Measurements from ENCODE around the gene ZDHHC19. TPM values are rescaled to one million over a fixed set of nuclear protein-coding genes. Genes with fewer than 3 reads are reported as not detected.

The ZDHHC19 gene
- total and polyA plus RNA-seq, 2 donors from 2014 or later: 0.57 to 0.92 TPM

DNA sequence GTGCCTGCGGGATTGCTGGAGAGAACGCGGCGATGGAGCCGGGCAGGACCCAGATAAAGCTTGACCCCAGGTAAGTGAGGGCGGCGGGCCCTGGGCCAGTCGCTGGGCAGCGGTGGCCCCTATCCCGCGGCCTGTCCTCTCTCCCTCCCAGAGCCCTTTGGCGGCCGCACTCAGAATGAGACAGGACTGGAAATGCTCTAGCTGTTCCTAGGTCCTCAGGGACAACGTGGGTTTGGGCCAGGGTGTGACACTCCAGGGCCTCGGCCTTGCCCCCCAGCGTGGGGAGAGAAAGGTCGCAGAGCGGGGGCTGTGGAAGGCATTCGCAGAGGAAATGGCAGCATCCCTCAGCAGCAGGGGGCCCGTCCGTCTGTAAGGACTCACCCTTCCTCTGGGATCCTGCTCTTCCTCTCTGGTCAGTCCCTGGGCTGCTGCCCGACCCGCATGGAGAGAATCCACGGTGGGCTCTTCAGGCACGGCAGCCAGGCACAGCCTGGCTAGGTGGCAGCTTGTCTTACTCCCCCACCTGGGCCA lies 5.5 kb upstream of the ZDHHC19 start:
- no peaks in the 10 kb centered on the region for H3K36me3 ChIP-seq (ENCODE audit: control insufficient read depth in 2 of 3, insufficient read depth in 3 of 3, low read length in 3 of 3)
- TF ChIP-seq, protein P1, sequence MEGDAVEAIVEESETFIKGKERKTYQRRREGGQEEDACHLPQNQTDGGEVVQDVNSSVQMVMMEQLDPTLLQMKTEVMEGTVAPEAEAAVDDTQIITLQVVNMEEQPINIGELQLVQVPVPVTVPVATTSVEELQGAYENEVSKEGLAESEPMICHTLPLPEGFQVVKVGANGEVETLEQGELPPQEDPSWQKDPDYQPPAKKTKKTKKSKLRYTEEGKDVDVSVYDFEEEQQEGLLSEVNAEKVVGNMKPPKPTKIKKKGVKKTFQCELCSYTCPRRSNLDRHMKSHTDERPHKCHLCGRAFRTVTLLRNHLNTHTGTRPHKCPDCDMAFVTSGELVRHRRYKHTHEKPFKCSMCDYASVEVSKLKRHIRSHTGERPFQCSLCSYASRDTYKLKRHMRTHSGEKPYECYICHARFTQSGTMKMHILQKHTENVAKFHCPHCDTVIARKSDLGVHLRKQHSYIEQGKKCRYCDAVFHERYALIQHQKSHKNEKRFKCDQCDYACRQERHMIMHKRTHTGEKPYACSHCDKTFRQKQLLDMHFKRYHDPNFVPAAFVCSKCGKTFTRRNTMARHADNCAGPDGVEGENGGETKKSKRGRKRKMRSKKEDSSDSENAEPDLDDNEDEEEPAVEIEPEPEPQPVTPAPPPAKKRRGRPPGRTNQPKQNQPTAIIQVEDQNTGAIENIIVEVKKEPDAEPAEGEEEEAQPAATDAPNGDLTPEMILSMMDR (IDR thresholded peaks at IDR 0.05; ENCODE audit: borderline replicate concordance, extremely low read depth, insufficient read depth): no peak
- H3K27ac ChIP-seq (ENCODE audit: low read depth in 2 of 2, low read length in 2 of 2): no peak overlapping the region
- no peaks in the 10 kb centered on the region for H3K27me3 ChIP-seq (ENCODE audit: control insufficient read depth, insufficient read depth, low read length)
- peak overlapping the region in 1 of 3 donors; percentile 46 for H3K9ac ChIP-seq (ENCODE audit: low read length in 3 of 3)
- no peak for FAIRE-seq
- H3K4me3 ChIP-seq (ENCODE audit: low read length in 3 of 3): peak overlapping the region in 1 of 3 donors; percentile 53
- peaks cover 0 to 3% (median 2%) of the 10 kb centered on the region in 3 donors for H3K4me1 ChIP-seq (ENCODE audit: control insufficient read depth in 2 of 3, insufficient read depth in 2 of 3, low read depth in 1 of 3, low read length in 3 of 3)
- intact Hi-C loops (cut with DNase I): no loop called here
- H3K9me3 ChIP-seq (ENCODE audit: control insufficient read depth in 2 of 3, insufficient read depth in 1 of 3, low read length in 3 of 3): no peaks in the 10 kb centered on the region
- DNase-seq: no peak

GRCh38 chr3:196216089-196216564 lies 4.9 kb upstream of the ZDHHC19 start, which contains the start of gene SLC51A:
TSS of gene SLC51A (plus strand) at chr3:196216534. CDS start at chr3:196216713, 179 bp downstream.
- Histone ChIP-seq H3K27ac (ENCODE audit: low read depth in 2 of 2, low read length in 2 of 2) (no peak within 1 kb of the TSS), H3K4me3 (ENCODE audit: low read length in 3 of 3) (peak within 1 kb of the TSS in 1 of 3 donors; percentile 53), H3K36me3 (ENCODE audit: control insufficient read depth in 2 of 3, insufficient read depth in 3 of 3, low read length in 3 of 3) (no peaks in the 10 kb centered on the region), H3K27me3 (ENCODE audit: control insufficient read depth, insufficient read depth, low read length) (no peaks in the 10 kb centered on the region), H3K4me1 (ENCODE audit: control insufficient read depth in 2 of 3, insufficient read depth in 2 of 3, low read depth in 1 of 3, low read length in 3 of 3) (peaks cover 0 to 3% (median 2%) of the 10 kb centered on the region in 3 donors), H3K9me3 (ENCODE audit: control insufficient read depth in 2 of 3, insufficient read depth in 1 of 3, low read length in 3 of 3) (no peaks in the 10 kb centered on the region), H3K9ac (ENCODE audit: low read length in 3 of 3) (peak within 1 kb of the TSS in 1 of 3 donors; percentile 46)
- DNase-seq (peak in 1 of 5 donors; percentile 31), FAIRE-seq (no peak)
- TF ChIP-seq, protein P1 (IDR thresholded peaks at IDR 0.05; ENCODE audit: borderline replicate concordance, extremely low read depth, insufficient read depth): no peak
- intact Hi-C loops (cut with DNase I): no loop called here

- peaks cover 0 to 3% (median 2%) of the 10 kb centered on the region in 3 donors for H3K4me1 ChIP-seq (ENCODE audit: control insufficient read depth in 2 of 3, insufficient read depth in 2 of 3, low read depth in 1 of 3, low read length in 3 of 3)
- DNase-seq (no peak), FAIRE-seq (no peak)
- intact Hi-C loops (cut with DNase I): no loop called here
- TF ChIP-seq, protein P1 (IDR thresholded peaks at IDR 0.05; ENCODE audit: borderline replicate concordance, extremely low read depth, insufficient read depth): no peak
- H3K9me3 ChIP-seq (ENCODE audit: control insufficient read depth in 2 of 3, insufficient read depth in 1 of 3, low read length in 3 of 3): no peaks in the 10 kb centered on the region
- H3K36me3 ChIP-seq (ENCODE audit: control insufficient read depth in 2 of 3, insufficient read depth in 3 of 3, low read length in 3 of 3): no peaks in the 10 kb centered on the region
- H3K27me3 ChIP-seq (ENCODE audit: control insufficient read depth, insufficient read depth, low read length): no peaks in the 10 kb centered on the region
- H3K4me3 ChIP-seq (ENCODE audit: low read length in 3 of 3): no peak overlapping the region
- H3K27ac ChIP-seq (ENCODE audit: low read depth in 2 of 2, low read length in 2 of 2): no peak overlapping the region
- no peak overlapping the region for H3K9ac ChIP-seq (ENCODE audit: low read length in 3 of 3)
Measured at GRCh38 chr3:196215493-196216020, 4.4 kb upstream of the ZDHHC19 start.

Measured in kidney (tissue), 14 donors.